ENCODE data around the gene BRF1. TPM values are rescaled to one million over a fixed set of nuclear protein-coding genes. Genes with fewer than 3 reads are reported as not detected.
"Not testable (repeated sequence)": the region's sequence is repeated elsewhere in the genome, so short reads cannot be mapped to it uniquely, and the experiment has no call there.

BRF1 gene
- total RNA-seq, 1 experiment from 2014 or later, result 26.4 TPM

DNA sequence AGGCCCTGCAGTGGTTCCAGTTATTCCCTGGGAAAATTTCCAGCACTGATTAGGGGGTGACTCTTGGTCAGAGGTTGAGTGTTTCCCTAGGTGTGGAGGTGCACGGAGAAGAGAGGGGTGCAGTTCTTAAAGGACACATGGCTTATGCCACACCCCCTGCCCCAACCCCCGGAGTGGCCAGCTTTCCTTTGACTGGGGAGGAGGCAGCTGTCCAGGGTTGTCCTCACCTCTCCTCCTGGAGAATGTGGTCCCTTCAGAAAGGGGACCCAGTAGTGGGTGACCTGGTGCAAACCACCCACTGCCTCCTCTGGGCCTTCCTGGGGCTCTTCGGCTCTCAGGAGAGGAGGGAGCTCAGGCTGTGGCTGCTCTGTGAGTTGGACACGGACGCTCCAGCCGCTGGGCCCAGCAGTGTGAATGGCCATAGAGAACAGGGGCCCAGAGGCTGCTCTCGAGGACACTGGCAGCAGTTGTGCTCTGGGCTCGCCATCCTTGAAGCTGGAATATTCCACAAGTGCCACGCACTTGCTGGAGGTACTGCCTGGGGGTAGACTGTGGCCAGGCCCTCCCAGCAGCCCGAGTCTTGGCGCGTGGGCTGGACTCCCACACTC, 27.4 kb upstream of the BRF1 start (continued):
- TF ChIP-seq, protein P1, sequence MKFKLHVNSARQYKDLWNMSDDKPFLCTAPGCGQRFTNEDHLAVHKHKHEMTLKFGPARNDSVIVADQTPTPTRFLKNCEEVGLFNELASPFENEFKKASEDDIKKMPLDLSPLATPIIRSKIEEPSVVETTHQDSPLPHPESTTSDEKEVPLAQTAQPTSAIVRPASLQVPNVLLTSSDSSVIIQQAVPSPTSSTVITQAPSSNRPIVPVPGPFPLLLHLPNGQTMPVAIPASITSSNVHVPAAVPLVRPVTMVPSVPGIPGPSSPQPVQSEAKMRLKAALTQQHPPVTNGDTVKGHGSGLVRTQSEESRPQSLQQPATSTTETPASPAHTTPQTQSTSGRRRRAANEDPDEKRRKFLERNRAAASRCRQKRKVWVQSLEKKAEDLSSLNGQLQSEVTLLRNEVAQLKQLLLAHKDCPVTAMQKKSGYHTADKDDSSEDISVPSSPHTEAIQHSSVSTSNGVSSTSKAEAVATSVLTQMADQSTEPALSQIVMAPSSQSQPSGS (CRISPR knock-in tag; IDR thresholded peaks at IDR 0.05; ENCODE audit: borderline replicate concordance, low read depth), result no peak

DNA sequence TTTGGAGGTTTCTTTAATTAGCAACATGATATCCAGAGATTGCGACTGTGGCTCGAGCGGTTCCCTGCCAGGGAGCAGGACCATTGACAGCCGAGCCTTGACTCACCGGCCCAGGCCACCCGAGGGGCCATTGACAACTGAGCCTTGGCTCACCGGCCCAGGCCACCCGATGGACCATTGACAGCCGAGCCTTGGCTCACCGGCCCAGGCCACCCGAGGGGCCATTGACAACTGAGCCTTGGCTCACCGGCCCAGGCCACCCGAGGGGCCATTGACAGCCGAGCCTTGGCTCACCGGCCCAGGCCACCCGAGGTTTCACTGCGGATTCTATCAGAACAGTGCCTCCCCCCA, 26.9 kb upstream of the BRF1 start:
- ATAC-seq; H3K9me3 Mint-ChIP-seq; POLR2A ChIA-PET; H3K4me3 Mint-ChIP-seq; DNase-seq (ENCODE audit: low spot score); H3K36me3 Mint-ChIP-seq; H3K27ac Mint-ChIP-seq; H3K27me3 Mint-ChIP-seq (ENCODE audit: low read depth): not testable (repeated sequence)
- H3K4me1 Mint-ChIP-seq, result peaks cover 69% of the 10 kb centered on the region
- CTCF ChIA-PET, result interaction anchor here (1.0 to 1.6 kb wide), 3 partner anchors 10 to 153 kb away, joined by 3 to 5 read pairs (median 4); no protein-coding TSS in a partner anchor
- TF ChIP-seq, protein P2, sequence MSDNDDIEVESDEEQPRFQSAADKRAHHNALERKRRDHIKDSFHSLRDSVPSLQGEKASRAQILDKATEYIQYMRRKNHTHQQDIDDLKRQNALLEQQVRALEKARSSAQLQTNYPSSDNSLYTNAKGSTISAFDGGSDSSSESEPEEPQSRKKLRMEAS (CRISPR knock-in tag; IDR thresholded peaks at IDR 0.05), result 0 out of 2 replicates have a peak, but pooled peaks have one; percentile 30

DNA sequence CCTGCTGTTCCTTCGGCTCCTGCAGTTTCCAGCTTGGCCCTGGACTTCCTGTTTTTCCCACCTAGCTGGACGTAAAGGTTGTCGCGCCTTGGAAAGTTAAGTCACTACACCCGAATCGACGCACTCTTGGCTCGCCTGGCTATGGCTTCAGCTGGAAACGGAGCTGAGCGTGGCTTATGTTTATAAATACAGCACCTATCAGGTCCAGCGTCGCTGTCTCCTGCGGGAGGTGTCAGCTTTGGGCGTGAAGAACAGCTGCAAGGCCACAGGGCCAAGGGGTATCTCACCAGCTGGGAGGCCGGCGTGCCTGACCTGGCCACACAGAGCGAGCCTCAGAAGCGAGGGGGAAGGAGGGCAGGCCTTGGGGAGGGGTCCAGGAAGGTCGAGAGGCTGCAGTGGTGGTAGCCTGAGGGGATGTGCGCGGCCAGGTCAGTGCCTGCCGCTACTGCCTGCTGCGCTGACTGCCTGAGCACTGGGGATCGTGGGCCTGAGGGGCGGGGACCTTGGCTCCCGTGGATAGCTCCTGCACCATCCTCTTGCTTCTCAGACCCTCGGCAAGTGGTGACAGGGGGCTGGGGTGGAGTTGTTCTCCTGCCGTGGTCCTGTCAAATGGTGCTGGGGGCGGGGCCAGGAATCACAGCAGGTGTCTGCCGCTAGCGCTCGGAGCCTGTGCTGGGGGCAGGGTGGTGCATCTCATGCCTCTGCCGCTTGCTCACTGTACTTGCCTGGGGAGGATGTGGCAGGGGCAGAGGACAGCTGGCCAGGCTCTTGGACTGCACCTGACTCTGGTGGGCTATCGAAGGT, 26.3 kb upstream of the BRF1 start:
- H3K27ac Mint-ChIP-seq, result peak overlapping the region; percentile 84
- H3K27me3 Mint-ChIP-seq (ENCODE audit: low read depth), result no peaks in the 10 kb centered on the region
- ChIA-PET CTCF (interaction anchor here (0.9 to 1.6 kb wide), 7 partner anchors 11 to 352 kb away, joined by 3 to 9 read pairs (median 3); no protein-coding TSS in a partner anchor), POLR2A (no interaction called here)
- DNase-seq (ENCODE audit: low spot score) (peak; percentile 65), ATAC-seq (peak; percentile 48)
- no peaks in the 10 kb centered on the region for H3K36me3 Mint-ChIP-seq
- TF ChIP-seq ZNF121 (CRISPR knock-in tag; IDR thresholded peaks at IDR 0.05), result no peak
- TF ChIP-seq SP1 (CRISPR knock-in tag; conservative IDR thresholded peaks at IDR 0.05), result peak; percentile 51
- no peak overlapping the region for H3K4me3 Mint-ChIP-seq
- no peaks in the 10 kb centered on the region for H3K9me3 Mint-ChIP-seq
- H3K4me1 Mint-ChIP-seq, result peaks cover 70% of the 10 kb centered on the region

DNA sequence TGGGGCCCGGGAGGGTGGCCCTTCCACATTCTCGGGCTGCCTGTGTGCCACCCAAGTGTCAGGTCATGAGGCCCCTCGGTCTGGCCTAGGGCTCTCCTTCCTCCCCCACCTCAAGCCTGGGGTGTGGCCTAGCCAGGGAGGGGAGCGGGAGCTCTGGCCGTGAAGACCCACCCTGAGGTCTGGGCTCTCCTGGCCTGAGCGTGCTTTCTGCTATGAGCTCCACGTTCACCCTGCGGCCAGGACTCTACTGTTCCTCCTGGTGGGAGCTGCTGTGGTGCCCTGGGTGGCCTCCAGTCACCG, 25.7 kb upstream of the BRF1 start:
- Mint-ChIP-seq H3K4me3 (no peak overlapping the region), H3K27ac (peak overlapping the region; percentile 84; the same call in 1 of the 2 replicates), H3K4me1 (peaks cover 66% of the 10 kb centered on the region), H3K9me3 (no peaks in the 10 kb centered on the region), H3K36me3 (no peaks in the 10 kb centered on the region), H3K27me3 (ENCODE audit: low read depth) (no peaks in the 10 kb centered on the region)
- no peak for DNase-seq (ENCODE audit: low spot score)
- no peak for ATAC-seq
- ChIA-PET CTCF (interaction anchor here (0.5 to 1.6 kb wide), 7 partner anchors 11 to 351 kb away, joined by 3 to 9 read pairs (median 4); no protein-coding TSS in a partner anchor), POLR2A (interaction anchor here (0.5 kb wide), 1 partner anchor 229 kb away, joined by 3 read pairs; no protein-coding TSS in a partner anchor)
- TF ChIP-seq, protein P3, sequence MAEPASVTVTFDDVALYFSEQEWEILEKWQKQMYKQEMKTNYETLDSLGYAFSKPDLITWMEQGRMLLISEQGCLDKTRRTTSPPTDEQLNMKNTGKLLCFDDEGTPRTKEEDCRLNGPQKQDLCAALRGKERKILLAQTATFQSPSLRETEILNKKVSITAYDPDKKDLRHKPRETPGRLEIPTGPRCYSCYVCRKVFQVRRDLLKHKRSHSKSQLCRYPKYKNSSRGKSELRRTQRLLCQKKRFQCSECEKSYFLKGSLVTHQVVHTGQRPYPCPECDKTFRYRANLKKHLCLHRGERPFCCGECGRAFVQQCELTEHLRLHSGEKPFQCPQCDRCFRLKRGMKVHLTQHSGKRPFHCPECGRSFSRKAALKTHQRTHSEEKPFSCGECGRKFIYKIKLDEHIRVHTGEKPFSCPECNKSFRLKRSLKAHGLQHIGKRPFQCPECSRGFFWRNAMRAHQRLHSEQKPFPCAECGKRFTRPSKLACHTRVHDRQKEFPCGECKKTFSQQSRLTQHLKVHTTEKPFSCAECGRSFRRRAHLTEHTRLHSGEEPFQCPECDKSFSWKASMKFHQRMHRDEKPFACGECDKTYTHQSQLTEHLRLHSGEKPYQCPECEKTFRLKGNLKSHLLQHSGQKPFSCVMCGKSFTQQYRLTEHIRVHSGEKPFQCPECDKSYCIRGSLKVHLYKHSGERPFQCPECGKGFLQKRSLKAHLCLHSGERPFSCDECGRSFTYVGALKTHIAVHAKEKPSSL (CRISPR knock-in tag; conservative IDR thresholded peaks at IDR 0.05), result no peak
- TF ChIP-seq, protein P4, sequence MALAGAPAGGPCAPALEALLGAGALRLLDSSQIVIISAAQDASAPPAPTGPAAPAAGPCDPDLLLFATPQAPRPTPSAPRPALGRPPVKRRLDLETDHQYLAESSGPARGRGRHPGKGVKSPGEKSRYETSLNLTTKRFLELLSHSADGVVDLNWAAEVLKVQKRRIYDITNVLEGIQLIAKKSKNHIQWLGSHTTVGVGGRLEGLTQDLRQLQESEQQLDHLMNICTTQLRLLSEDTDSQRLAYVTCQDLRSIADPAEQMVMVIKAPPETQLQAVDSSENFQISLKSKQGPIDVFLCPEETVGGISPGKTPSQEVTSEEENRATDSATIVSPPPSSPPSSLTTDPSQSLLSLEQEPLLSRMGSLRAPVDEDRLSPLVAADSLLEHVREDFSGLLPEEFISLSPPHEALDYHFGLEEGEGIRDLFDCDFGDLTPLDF (CRISPR knock-in tag; IDR thresholded peaks at IDR 0.05), result no peak
- TF ChIP-seq, protein P5, sequence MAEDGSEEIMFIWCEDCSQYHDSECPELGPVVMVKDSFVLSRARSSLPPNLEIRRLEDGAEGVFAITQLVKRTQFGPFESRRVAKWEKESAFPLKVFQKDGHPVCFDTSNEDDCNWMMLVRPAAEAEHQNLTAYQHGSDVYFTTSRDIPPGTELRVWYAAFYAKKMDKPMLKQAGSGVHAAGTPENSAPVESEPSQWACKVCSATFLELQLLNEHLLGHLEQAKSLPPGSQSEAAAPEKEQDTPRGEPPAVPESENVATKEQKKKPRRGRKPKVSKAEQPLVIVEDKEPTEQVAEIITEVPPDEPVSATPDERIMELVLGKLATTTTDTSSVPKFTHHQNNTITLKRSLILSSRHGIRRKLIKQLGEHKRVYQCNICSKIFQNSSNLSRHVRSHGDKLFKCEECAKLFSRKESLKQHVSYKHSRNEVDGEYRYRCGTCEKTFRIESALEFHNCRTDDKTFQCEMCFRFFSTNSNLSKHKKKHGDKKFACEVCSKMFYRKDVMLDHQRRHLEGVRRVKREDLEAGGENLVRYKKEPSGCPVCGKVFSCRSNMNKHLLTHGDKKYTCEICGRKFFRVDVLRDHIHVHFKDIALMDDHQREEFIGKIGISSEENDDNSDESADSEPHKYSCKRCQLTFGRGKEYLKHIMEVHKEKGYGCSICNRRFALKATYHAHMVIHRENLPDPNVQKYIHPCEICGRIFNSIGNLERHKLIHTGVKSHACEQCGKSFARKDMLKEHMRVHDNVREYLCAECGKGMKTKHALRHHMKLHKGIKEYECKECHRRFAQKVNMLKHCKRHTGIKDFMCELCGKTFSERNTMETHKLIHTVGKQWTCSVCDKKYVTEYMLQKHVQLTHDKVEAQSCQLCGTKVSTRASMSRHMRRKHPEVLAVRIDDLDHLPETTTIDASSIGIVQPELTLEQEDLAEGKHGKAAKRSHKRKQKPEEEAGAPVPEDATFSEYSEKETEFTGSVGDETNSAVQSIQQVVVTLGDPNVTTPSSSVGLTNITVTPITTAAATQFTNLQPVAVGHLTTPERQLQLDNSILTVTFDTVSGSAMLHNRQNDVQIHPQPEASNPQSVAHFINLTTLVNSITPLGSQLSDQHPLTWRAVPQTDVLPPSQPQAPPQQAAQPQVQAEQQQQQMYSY (CRISPR knock-in tag; IDR thresholded peaks at IDR 0.05), result no peak
- TF ChIP-seq NFE2L1 (CRISPR knock-in tag; IDR thresholded peaks at IDR 0.05), result no peak

Measured in WTC11 (cell line).